Renal cortex interstitium (tissue), 11 donors: ENCODE results near the gene WDR5. TPM values are rescaled to one million over a fixed set of nuclear protein-coding genes. Genes with fewer than 3 reads are reported as not detected.

Experiments
- DNase-seq, 11 donors: peaks; one replicate each; pipeline ENCODE4 v3.0.0-alpha.2; 2013; ENCODE audit warnings: low read depth in 9 of 11, low spot score in 4 of 11; ENCODE audit errors: extremely low read depth in 1 of 11
- polyA plus RNA-seq, 3 donors: library from polyadenylated mRNA; unstranded; fragments of 120-200 nt; gene quantifications; one replicate each; pipeline ENCODE4 v1.2.1, GENCODE V29; 2013; ENCODE audit not compliant: insufficient read length in 3 of 3

Gene WDR5
- polyA plus RNA-seq, 3 donors = 36.3 to 42.7 (median 36.9) TPM

DNA sequence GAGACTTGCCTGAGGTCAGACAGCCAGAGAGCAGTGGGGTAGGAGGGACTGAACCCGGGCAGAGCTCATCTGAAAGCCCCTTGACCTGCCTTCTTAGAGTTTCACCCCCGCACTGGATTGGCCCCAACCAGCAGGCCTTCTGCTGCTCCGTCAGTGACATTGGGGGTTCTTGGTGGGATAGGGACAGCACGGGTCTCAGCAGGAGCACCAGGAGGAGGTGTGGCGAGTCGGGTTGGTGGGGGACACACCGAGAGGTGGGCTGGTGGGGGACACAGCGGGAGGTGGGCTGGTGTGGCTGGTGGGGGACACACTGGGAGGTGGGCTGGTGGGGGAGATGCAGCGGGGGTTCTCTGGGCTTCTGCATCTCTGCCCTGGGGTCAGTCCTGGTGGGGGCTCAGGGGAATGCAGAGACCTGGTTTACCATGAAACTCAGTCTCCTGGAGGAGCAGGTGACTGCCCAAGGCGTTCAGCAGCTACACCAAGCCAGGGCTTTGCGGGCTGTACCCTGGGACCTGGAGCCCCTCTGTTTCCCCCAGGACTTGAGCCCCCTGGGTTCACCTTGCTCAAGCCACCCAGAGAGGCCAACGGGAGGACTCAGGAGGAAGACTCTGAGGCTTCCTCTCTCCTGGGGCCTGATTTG is 56.5 kb downstream of the WDR5 start:
- DNase-seq = no peak

- DNase-seq = no peak
These were observed 57.3 kb downstream of the WDR5 start for GRCh38 chr9:134192951-134193731.

DNA sequence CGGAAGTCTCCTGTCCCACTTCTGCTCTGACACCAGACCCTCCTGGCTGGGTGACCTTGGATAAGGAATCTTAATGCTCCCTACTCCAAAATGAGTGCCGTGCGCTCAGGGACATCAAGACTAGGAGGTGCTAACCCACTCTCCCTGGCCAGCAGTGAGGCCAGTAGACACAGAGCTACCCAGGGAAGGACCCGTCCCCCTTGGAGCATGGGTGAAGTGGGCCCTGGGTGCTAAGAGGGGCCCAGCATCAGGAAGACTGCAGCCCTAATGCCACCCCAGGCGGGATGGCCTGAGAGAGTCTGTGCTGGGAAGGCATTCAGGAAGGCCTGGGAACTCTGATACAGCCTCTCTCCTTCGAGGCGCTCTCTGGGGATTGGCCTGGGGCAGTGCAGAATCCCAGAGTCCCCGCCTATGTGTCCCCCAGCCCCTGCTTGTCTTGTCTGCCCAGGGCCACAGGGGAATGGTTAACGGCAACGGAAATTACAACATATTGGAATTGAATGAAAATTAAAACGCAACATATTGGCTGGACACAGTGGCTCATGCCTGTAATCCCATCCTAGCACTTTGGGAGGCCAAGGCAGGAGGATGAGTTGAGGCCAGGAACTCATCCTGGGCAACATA is 58.1 kb downstream of the WDR5 start:
- no peak for DNase-seq

- no peak for DNase-seq
These were observed 59.7 kb downstream of the WDR5 start for GRCh38 chr9:134195558-134195957.

GRCh38 chr9:134196911-134197310 is 61.0 kb downstream of the WDR5 start:
- DNase-seq = no peak

DNA sequence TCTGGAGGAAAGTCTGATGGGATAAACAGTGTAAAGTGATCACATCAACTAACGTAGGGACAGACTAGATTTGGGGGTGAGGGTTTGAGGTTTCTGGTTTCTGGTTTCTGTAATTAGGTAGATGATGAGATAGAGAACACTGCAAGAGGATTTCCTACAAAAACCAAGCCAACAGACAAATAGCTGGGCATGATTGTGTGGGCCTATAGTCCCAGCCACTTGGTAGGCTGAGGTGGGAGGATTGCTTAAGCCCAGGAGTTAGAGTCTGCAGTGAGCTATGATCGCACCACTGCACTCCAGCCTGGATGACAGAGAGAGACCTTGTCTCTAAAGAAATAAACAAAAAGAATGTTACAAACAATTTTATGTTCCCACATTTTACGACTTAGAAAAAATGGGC is 62.9 kb downstream of the WDR5 start:
- no peak for DNase-seq

GRCh38 chr9:134200730-134201129 is 64.8 kb downstream of the WDR5 start:
- no peak for DNase-seq

DNA sequence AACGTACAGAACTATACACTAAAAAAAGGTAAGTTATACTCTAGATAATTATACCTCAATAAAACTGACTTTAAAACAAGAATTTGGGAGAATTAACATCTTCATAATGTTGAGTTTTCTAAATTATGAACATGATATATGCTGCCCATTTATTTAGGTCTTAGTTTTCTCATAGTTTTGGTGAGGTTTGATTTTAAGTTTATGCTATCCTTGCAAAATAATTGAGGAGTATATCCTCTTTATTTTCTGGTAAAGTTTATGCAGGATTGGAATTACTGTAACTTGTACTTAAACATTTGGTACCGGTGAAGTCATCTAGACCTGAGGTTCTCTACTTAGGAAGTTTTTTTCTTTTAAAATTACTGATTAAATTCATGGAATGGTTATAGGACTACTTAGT is 67.3 kb downstream of the WDR5 start:
- no peak for DNase-seq

DNA sequence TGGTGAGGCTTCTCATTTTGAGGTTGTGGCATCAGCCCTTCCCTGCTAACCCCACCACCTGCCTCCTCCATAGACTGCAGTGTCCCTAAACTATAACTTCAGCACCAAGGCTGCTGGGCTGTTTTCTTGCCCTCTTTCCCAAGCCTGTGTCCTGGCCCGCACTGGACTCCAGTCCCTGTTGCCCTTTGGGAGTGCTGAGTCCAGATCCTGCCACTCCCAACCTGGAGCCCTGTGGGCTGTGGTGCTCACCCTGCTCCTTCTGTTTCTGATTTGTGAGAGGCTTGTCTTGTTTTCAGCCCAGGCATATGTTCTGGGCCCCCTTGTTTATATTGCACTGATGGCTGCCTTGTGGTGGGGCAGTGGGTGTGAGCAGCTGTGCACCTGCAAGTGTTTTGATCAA is 68.2 kb downstream of the WDR5 start:
- DNase-seq = no peak

- peak in 1 of 11 donors; percentile 67 for DNase-seq
These were observed 69.2 kb downstream of the WDR5 start for GRCh38 chr9:134204991-134205578.

DNA sequence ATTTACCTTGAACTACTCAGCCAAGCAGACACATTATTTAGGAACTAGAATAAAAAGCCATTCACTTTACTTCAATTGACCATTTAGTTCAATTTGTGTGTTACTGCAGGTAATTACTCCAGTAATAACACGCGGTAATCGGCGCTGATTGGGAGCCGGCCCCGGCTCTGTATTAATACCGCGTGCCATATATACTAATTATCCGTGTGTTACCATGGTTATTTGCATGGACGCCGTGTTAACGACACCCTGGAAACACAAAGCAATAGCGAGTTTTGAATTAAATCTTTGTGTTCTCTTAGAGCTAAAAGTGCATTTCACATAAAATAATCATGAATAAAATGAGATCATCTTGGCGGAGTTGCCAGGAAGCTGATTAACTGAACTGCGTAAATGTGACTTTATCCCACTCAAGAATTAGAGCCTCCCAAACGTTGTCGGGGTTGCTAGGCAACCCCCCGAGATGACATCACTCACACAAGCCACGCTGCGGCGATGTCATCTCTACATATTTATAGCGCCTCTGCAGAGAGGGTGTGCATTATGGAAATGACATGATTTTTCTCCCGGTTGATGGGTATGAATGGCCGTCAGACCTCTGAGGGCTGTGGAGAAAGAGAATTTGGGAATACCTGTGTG is 69.9 kb downstream of the WDR5 start:
- DNase-seq = no peak

DNA sequence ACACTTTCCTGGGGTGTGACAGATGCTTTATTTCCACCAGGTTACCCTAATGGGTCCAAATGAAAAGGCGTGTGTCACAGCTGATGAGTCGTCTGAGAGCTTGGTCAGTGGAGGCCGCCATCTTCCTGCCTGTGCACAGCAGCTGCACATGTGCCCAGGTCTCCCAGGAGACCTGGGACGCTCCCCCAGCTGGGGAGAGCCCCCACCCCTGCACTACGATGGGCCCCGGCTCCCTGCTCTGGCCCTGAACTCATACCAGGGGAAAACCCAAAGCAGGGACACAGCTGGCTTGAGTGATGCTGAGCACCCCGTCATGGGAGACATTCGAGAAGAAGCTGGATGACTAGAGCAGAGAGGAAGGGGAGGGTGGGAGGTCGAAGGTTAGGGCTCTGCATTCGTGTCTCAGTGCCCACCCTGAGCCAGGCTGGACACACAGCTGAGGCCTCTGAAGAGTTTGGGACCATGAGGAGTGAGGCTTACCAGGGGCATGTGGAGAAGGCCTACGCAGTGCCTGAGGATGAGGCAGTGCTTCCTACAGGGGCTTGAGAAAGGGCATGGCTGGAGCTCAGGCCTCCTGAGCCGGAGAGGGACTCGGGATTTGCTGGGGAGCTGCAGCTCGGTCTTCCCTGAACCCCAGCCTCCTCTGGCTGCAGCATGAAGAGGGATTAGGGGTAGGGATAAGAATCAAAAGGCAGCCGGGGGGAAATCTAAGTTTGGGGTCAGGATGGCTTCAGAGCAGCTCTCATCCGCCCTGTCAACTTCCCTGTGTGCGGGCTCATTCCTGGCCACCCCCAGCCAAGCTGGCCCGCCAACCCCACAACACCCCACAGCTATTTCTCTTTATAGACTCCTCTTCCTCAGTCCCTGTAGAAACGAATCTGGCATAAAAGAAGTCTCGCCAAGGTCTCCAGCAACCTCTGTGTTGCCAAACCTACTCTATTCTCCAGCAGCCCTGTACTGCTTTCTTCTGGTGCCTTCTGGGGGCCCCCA is 70.7 kb downstream of the WDR5 start:
- no peak for DNase-seq

- no peak for DNase-seq
These were observed 72.5 kb downstream of the WDR5 start for GRCh38 chr9:134208310-134208841.

- no peak for DNase-seq
These were observed 73.3 kb downstream of the WDR5 start for GRCh38 chr9:134208981-134209725.
